Hippocampal formation (tissue), 2 donors: ENCODE data around the gene SEMA6A.
A peak's percentile ranks its signal among the peaks of the same experiment; 100 is the strongest.
"Not testable (repeated sequence)": the region's sequence is repeated elsewhere in the genome, so short reads cannot be mapped to it uniquely, and the experiment has no call there.

ENCODE experiments used
- DNase-seq, 2 donors: peaks; one replicate each; lab custom pipeline; 2025; lab: John Stamatoyannopoulos, UW

SEMA6A gene

GRCh38 chr5:116550082-116550481 is 24.5 kb downstream of the SEMA6A start:
- DNase-seq, result no peak

GRCh38 chr5:116546743-116547124 is 27.9 kb downstream of the SEMA6A start:
- no peak for DNase-seq

GRCh38 chr5:116546033-116546742 is 28.4 kb downstream of the SEMA6A start:
- DNase-seq, result no peak

GRCh38 chr5:116545465-116545864 is 29.2 kb downstream of the SEMA6A start:
- not testable (repeated sequence) for DNase-seq

- DNase-seq, result no peak
These were observed 29.9 kb downstream of the SEMA6A start for GRCh38 chr5:116544531-116545241.

GRCh38 chr5:116543501-116543900 is 31.1 kb downstream of the SEMA6A start:
- DNase-seq, result no peak

GRCh38 chr5:116542619-116543018 is 32.0 kb downstream of the SEMA6A start:
- no peak for DNase-seq

- DNase-seq, result peak in 1 of 2 donors; percentile 48
These were observed 35.4 kb downstream of the SEMA6A start for GRCh38 chr5:116539222-116539621.

- peak; percentile 54 to 55 for DNase-seq
These were observed 38.1 kb downstream of the SEMA6A start for GRCh38 chr5:116536316-116537083.

- peak in 1 of 2 donors; percentile 12 for DNase-seq
These were observed 39.5 kb downstream of the SEMA6A start for GRCh38 chr5:116534964-116535651.

- DNase-seq, result no peak
These were observed 41.7 kb downstream of the SEMA6A start for GRCh38 chr5:116532762-116533525.

GRCh38 chr5:116531635-116532034 is 43.0 kb downstream of the SEMA6A start:
- no peak for DNase-seq

- no peak for DNase-seq
These were observed 43.5 kb downstream of the SEMA6A start for GRCh38 chr5:116531117-116531516.

- DNase-seq, result no peak
These were observed 44.3 kb downstream of the SEMA6A start for GRCh38 chr5:116530276-116530675.

- DNase-seq, result no peak
These were observed 45.0 kb downstream of the SEMA6A start for GRCh38 chr5:116529615-116530014.

- DNase-seq, result peak in 1 of 2 donors; percentile 35
These were observed 45.9 kb downstream of the SEMA6A start for GRCh38 chr5:116528519-116529234.

- no peak for DNase-seq
These were observed 47.0 kb downstream of the SEMA6A start for GRCh38 chr5:116527582-116527981.

GRCh38 chr5:116525674-116526073 is 48.9 kb downstream of the SEMA6A start:
- no peak for DNase-seq

- DNase-seq, result no peak
These were observed 49.7 kb downstream of the SEMA6A start for GRCh38 chr5:116524966-116525365.

- DNase-seq, result no peak
These were observed 50.3 kb downstream of the SEMA6A start for GRCh38 chr5:116524051-116524904.
